Measurements from ENCODE around the gene TRIM29.

GRCh38 chr11:120105576-120105975, 32.3 kb downstream of the TRIM29 start:
- TF ChIP-seq CTCF (IDR thresholded peaks at IDR 0.05 in 2 of 3, conservative IDR thresholded peaks at IDR 0.05 in 1 of 3; ENCODE audit: insufficient read depth in 2 of 3, low read depth in 1 of 3, low read length in 3 of 3) (no peak), HMG20A (CRISPR knock-in tag; conservative IDR thresholded peaks at IDR 0.05) (no peak), CEBPB (tag; IDR thresholded peaks at IDR 0.05) (no peak)
- TF ChIP-seq, protein P1, sequence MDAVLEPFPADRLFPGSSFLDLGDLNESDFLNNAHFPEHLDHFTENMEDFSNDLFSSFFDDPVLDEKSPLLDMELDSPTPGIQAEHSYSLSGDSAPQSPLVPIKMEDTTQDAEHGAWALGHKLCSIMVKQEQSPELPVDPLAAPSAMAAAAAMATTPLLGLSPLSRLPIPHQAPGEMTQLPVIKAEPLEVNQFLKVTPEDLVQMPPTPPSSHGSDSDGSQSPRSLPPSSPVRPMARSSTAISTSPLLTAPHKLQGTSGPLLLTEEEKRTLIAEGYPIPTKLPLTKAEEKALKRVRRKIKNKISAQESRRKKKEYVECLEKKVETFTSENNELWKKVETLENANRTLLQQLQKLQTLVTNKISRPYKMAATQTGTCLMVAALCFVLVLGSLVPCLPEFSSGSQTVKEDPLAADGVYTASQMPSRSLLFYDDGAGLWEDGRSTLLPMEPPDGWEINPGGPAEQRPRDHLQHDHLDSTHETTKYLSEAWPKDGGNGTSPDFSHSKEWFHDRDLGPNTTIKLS (IDR thresholded peaks at IDR 0.05; ENCODE audit: borderline replicate concordance, low read depth), result no peak
